Measurements from ENCODE around the gene MYO5B.
"Not testable (repeated sequence)": the region's sequence is repeated elsewhere in the genome, so short reads cannot be mapped to it uniquely, and the experiment has no call there.

Gene MYO5B

GRCh38 chr18:49811151-49811938, 383.6 kb downstream of the MYO5B start:
- Histone ChIP-seq H4K91ac (ENCODE audit: low read depth, low read length, poor library complexity) (no peak overlapping the region), H3K4me1 (ENCODE audit: control insufficient read depth in 2 of 2, insufficient read depth in 1 of 2, low read depth in 1 of 2, low read length in 2 of 2) (peaks cover 1 to 9% of the 10 kb centered on the region in 2 donors), H4K8ac (ENCODE audit: low read depth, low read length) (no peak overlapping the region), H2BK15ac (ENCODE audit: low read length) (no peak overlapping the region), H3K18ac (ENCODE audit: low read length) (no peak overlapping the region), H2AK5ac (ENCODE audit: low read depth, low read length) (no peak overlapping the region), H2BK12ac (ENCODE audit: low read length) (no peak overlapping the region), H2BK120ac (ENCODE audit: low read depth, low read length) (no peak overlapping the region), H3K27me3 (ENCODE audit: control insufficient read depth in 3 of 3, insufficient read depth in 3 of 3, low read depth in 1 of 3, low read length in 3 of 3) (no peaks in the 10 kb centered on the region), H3K23ac (ENCODE audit: low read depth, low read length, poor library complexity) (no peak overlapping the region), H2AFZ (ENCODE audit: low read length) (no peak overlapping the region), H3K4me2 (ENCODE audit: insufficient read depth, low read length, poor library complexity, severe bottlenecking) (no peak overlapping the region), H3K9ac (ENCODE audit: low read depth, low read length, poor library complexity) (no peak overlapping the region), H3K36me3 (replicated peaks in 1 of 2; ENCODE audit: control insufficient read depth in 2 of 2, insufficient read depth in 2 of 2, low read length in 2 of 2) (peaks cover 0 to 8% of the 10 kb centered on the region in 2 donors), H3K14ac (ENCODE audit: low read length) (no peak overlapping the region), H2BK5ac (ENCODE audit: low read length) (no peak overlapping the region), H3K4ac (ENCODE audit: low read length) (no peak overlapping the region), H3K9me3 (replicated peaks in 1 of 2; ENCODE audit: control insufficient read depth in 2 of 2, insufficient read depth in 1 of 2, low read depth in 1 of 2, low read length in 2 of 2) (peaks cover 2 to 29% of the 10 kb centered on the region in 2 donors), H3K4me3 (ENCODE audit: low read length in 2 of 2) (no peak overlapping the region), H3K27ac (replicated peaks; ENCODE audit: low read length) (no peak overlapping the region), H3K79me1 (ENCODE audit: low read depth, low read length) (no peaks in the 10 kb centered on the region)
- no CpG with 5 or more reads among the region's 7 CpGs for WGBS, 2 donors (ENCODE audit: extremely low coverage in 2 of 2, insufficient read length in 2 of 2, insufficient replicate concordance in 1 of 2)
- no peak for DNase-seq (ENCODE audit: low spot score)

- H2BK5ac ChIP-seq (ENCODE audit: low read length); H2BK120ac ChIP-seq (ENCODE audit: low read depth, low read length); DNase-seq (ENCODE audit: low spot score); H4K8ac ChIP-seq (ENCODE audit: low read depth, low read length); H3K23ac ChIP-seq (ENCODE audit: low read depth, low read length, poor library complexity); H2BK15ac ChIP-seq (ENCODE audit: low read length); H3K4me3 ChIP-seq (ENCODE audit: low read length in 2 of 2); H3K14ac ChIP-seq (ENCODE audit: low read length); H3K4ac ChIP-seq (ENCODE audit: low read length); H3K4me1 ChIP-seq (ENCODE audit: control insufficient read depth in 2 of 2, insufficient read depth in 1 of 2, low read depth in 1 of 2, low read length in 2 of 2); H2AFZ ChIP-seq (ENCODE audit: low read length); H3K36me3 ChIP-seq (replicated peaks in 1 of 2; ENCODE audit: control insufficient read depth in 2 of 2, insufficient read depth in 2 of 2, low read length in 2 of 2); H4K91ac ChIP-seq (ENCODE audit: low read depth, low read length, poor library complexity); H2AK5ac ChIP-seq (ENCODE audit: low read depth, low read length); H3K9ac ChIP-seq (ENCODE audit: low read depth, low read length, poor library complexity); H3K18ac ChIP-seq (ENCODE audit: low read length); H3K27ac ChIP-seq (replicated peaks; ENCODE audit: low read length); H3K4me2 ChIP-seq (ENCODE audit: insufficient read depth, low read length, poor library complexity, severe bottlenecking); H3K27me3 ChIP-seq (ENCODE audit: control insufficient read depth in 3 of 3, insufficient read depth in 3 of 3, low read depth in 1 of 3, low read length in 3 of 3); H2BK12ac ChIP-seq (ENCODE audit: low read length); H3K79me1 ChIP-seq (ENCODE audit: low read depth, low read length): not testable (repeated sequence)
- WGBS, 2 donors (ENCODE audit: extremely low coverage in 2 of 2, insufficient read length in 2 of 2, insufficient replicate concordance in 1 of 2) = no CpG with 5 or more reads among the region's 10 CpGs
- peaks cover 2 to 29% of the 10 kb centered on the region in 2 donors for H3K9me3 ChIP-seq (replicated peaks in 1 of 2; ENCODE audit: control insufficient read depth in 2 of 2, insufficient read depth in 1 of 2, low read depth in 1 of 2, low read length in 2 of 2)
These were observed 386.3 kb downstream of the MYO5B start for GRCh38 chr18:49808553-49809191.

GRCh38 chr18:49804096-49804495, 390.9 kb downstream of the MYO5B start:
- no peak overlapping the region for H3K4me3 ChIP-seq (ENCODE audit: low read length in 2 of 2)
- H3K4ac ChIP-seq (ENCODE audit: low read length) = no peak overlapping the region

GRCh38 chr18:49802623-49803022, 392.3 kb downstream of the MYO5B start:
- no peak for DNase-seq (ENCODE audit: low spot score)
- Histone ChIP-seq H3K4ac (ENCODE audit: low read length) (no peak overlapping the region), H2AFZ (ENCODE audit: low read length) (no peak overlapping the region), H3K36me3 (replicated peaks in 1 of 2; ENCODE audit: control insufficient read depth in 2 of 2, insufficient read depth in 2 of 2, low read length in 2 of 2) (peaks cover 2 to 50% of the 10 kb centered on the region in 2 donors), H2BK15ac (ENCODE audit: low read length) (no peak overlapping the region), H3K23ac (ENCODE audit: low read depth, low read length, poor library complexity) (no peak overlapping the region), H3K27ac (replicated peaks; ENCODE audit: low read length) (no peak overlapping the region), H3K27me3 (ENCODE audit: control insufficient read depth in 3 of 3, insufficient read depth in 3 of 3, low read depth in 1 of 3, low read length in 3 of 3) (no peaks in the 10 kb centered on the region), H2BK5ac (ENCODE audit: low read length) (no peak overlapping the region), H3K18ac (ENCODE audit: low read length) (no peak overlapping the region), H3K4me1 (ENCODE audit: control insufficient read depth in 2 of 2, insufficient read depth in 1 of 2, low read depth in 1 of 2, low read length in 2 of 2) (no peaks in the 10 kb centered on the region), H4K8ac (ENCODE audit: low read depth, low read length) (no peak overlapping the region), H3K9ac (ENCODE audit: low read depth, low read length, poor library complexity) (no peak overlapping the region), H2AK5ac (ENCODE audit: low read depth, low read length) (no peak overlapping the region), H3K9me3 (replicated peaks in 1 of 2; ENCODE audit: control insufficient read depth in 2 of 2, insufficient read depth in 1 of 2, low read depth in 1 of 2, low read length in 2 of 2) (peaks cover 1 to 12% of the 10 kb centered on the region in 2 donors), H2BK12ac (ENCODE audit: low read length) (no peak overlapping the region), H3K4me3 (ENCODE audit: low read length in 2 of 2) (no peak overlapping the region), H3K14ac (ENCODE audit: low read length) (no peak overlapping the region), H3K79me1 (ENCODE audit: low read depth, low read length) (peaks cover 1% of the 10 kb centered on the region), H2BK120ac (ENCODE audit: low read depth, low read length) (no peak overlapping the region), H3K4me2 (ENCODE audit: insufficient read depth, low read length, poor library complexity, severe bottlenecking) (no peak overlapping the region), H4K91ac (ENCODE audit: low read depth, low read length, poor library complexity) (no peak overlapping the region)
- WGBS, 2 donors (ENCODE audit: extremely low coverage in 2 of 2, insufficient read length in 2 of 2, insufficient replicate concordance in 1 of 2) = no CpG with 5 or more reads among the region's 4 CpGs

More at GRCh38 chr18:49804096-49804495, 390.9 kb downstream of the MYO5B start:
- Histone ChIP-seq H3K79me1 (ENCODE audit: low read depth, low read length) (peaks cover 1% of the 10 kb centered on the region), H3K4me2 (ENCODE audit: insufficient read depth, low read length, poor library complexity, severe bottlenecking) (no peak overlapping the region), H3K27me3 (ENCODE audit: control insufficient read depth in 3 of 3, insufficient read depth in 3 of 3, low read depth in 1 of 3, low read length in 3 of 3) (no peaks in the 10 kb centered on the region), H2BK12ac (ENCODE audit: low read length) (no peak overlapping the region), H4K91ac (ENCODE audit: low read depth, low read length, poor library complexity) (no peak overlapping the region), H2BK5ac (ENCODE audit: low read length) (no peak overlapping the region), H2AFZ (ENCODE audit: low read length) (no peak overlapping the region), H3K9me3 (replicated peaks in 1 of 2; ENCODE audit: control insufficient read depth in 2 of 2, insufficient read depth in 1 of 2, low read depth in 1 of 2, low read length in 2 of 2) (peaks cover 2 to 20% of the 10 kb centered on the region in 2 donors), H3K36me3 (replicated peaks in 1 of 2; ENCODE audit: control insufficient read depth in 2 of 2, insufficient read depth in 2 of 2, low read length in 2 of 2) (peaks cover 2 to 35% of the 10 kb centered on the region in 2 donors), H2AK5ac (ENCODE audit: low read depth, low read length) (no peak overlapping the region), H3K4me1 (ENCODE audit: control insufficient read depth in 2 of 2, insufficient read depth in 1 of 2, low read depth in 1 of 2, low read length in 2 of 2) (no peaks in the 10 kb centered on the region), H2BK120ac (ENCODE audit: low read depth, low read length) (no peak overlapping the region), H3K18ac (ENCODE audit: low read length) (no peak overlapping the region), H2BK15ac (ENCODE audit: low read length) (no peak overlapping the region), H4K8ac (ENCODE audit: low read depth, low read length) (no peak overlapping the region), H3K14ac (ENCODE audit: low read length) (no peak overlapping the region), H3K23ac (ENCODE audit: low read depth, low read length, poor library complexity) (no peak overlapping the region), H3K27ac (replicated peaks; ENCODE audit: low read length) (no peak overlapping the region), H3K9ac (ENCODE audit: low read depth, low read length, poor library complexity) (no peak overlapping the region)
- WGBS, 2 donors (ENCODE audit: extremely low coverage in 2 of 2, insufficient read length in 2 of 2, insufficient replicate concordance in 1 of 2) = no CpG with 5 or more reads among the region's 5 CpGs
- no peak for DNase-seq (ENCODE audit: low spot score)
